Sigmoid colon (tissue), 7 donors: ENCODE data around the gene PGP. TPM values are rescaled to one million over a fixed set of nuclear protein-coding genes. Genes with fewer than 3 reads are reported as not detected.

Experiments
- DNase-seq: peaks from one replicate; pipeline ENCODE4 v3.0.0-alpha.2; 2019
- H3K27ac ChIP-seq, 4 donors: fragments of 200-600 bp; sonication (generic); one replicate each; pipeline ENCODE4 v1.5.1; 2016 to 2019; ENCODE audit warnings: mild to moderate bottlenecking in 1 of 4
- H3K27me3 ChIP-seq, 3 donors: fragments of 200-600 bp; sonication (generic); one replicate each; pipeline ENCODE4 v1.5.1; 2019; ENCODE audit warnings: mild to moderate bottlenecking in 1 of 3
- H3K36me3 ChIP-seq, 4 donors: fragments of 200-600 bp; sonication (generic); one replicate each; pipeline ENCODE4 v1.5.1; 2016 to 2019
- H3K4me1 ChIP-seq, 4 donors: fragments of 200-600 bp; sonication (generic); one replicate each; pipeline ENCODE4 v1.5.1; 2017 to 2019
- H3K4me3 ChIP-seq, 4 donors: fragments of 200-600 bp; sonication (generic); one replicate each; pipeline ENCODE4 v1.5.1; 2017 to 2019; ENCODE audit warnings: mild to moderate bottlenecking in 2 of 4, moderate library complexity in 1 of 4
- H3K9me3 ChIP-seq, 4 donors: fragments of 200-600 bp in 3 of 4; sonication (generic) in 3 of 4; one replicate each; pipeline versions ENCODE4 v1.5.1 to v1.6.1; 2013 to 2019
- CTCF ChIP-seq, 4 experiments: fragments of 450-650 bp in 3 of 4; fragments of 200-600 bp in 1 of 4; IDR thresholded peaks; one replicate each; pipeline ENCODE4 v1.5.1; 2016 to 2019; ENCODE audit warnings: antibody characterized with exemption in 4 of 4, mild to moderate bottlenecking in 3 of 4, moderate library complexity in 2 of 4
- EP300 ChIP-seq, 4 donors: sonication (generic); formaldehyde crosslinking; IDR thresholded peaks; one replicate each; pipeline ENCODE4 v1.6.1; 2017; ENCODE audit warnings: antibody characterized with exemption in 4 of 4
- POLR2A ChIP-seq, 2 donors: fragments of 450-650 bp; IDR thresholded peaks; one replicate each; pipeline ENCODE4 v1.6.1; 2016; ENCODE audit warnings: antibody characterized with exemption in 2 of 2, mild to moderate bottlenecking in 2 of 2, moderate library complexity in 2 of 2
- POLR2AphosphoS5 ChIP-seq, 4 donors: sonication (generic); formaldehyde crosslinking; IDR thresholded peaks; one replicate each; pipeline ENCODE4 v1.6.1; 2017; ENCODE audit warnings: antibody characterized with exemption in 4 of 4
- WGBS, 2 donors: extraction: QIAGEN DNeasy Blood & Tissue Kit; methylation state at CpG; one replicate each; pipeline ENCODE4 v1.1.7; 2013; 5-methylcytosine and 5-hydroxymethylcytosine counted together
- intact Hi-C: fragments of 100-400 bp; cut with DNase I; formaldehyde crosslinking; loops from one replicate; pipeline ENCODE4 v1.15.1; 2023
- polyA plus RNA-seq, 3 donors: library from polyadenylated mRNA; stranded (reverse); fragments of 200-250 nt; gene quantifications; one replicate each; pipeline ENCODE4 v1.2.3, GENCODE V29; 2013
- total RNA-seq, 4 donors: library from RNA; depleted of rRNA; stranded (reverse); fragments of >200 nt; gene quantifications; one replicate each; pipeline ENCODE4 v1.1.0, GENCODE V29; 2016
- donor health status: healthy with polysubstance abuse.
- donor health status: Bipolar disorder and iron deficiency.
- donor health status: healthy.

The PGP gene
- total and polyA plus RNA-seq, 7 donors = 6.0 to 20.2 (median 10.3) TPM

GRCh38 chr16:2184962-2185361 lies 29.7 kb downstream of the PGP start:
- Histone ChIP-seq H3K27me3 (no peaks in the 10 kb centered on the region), H3K4me3 (no peak overlapping the region), H3K4me1 (no peaks in the 10 kb centered on the region), H3K27ac (no peak overlapping the region), H3K9me3 (no peaks in the 10 kb centered on the region), H3K36me3 (no peaks in the 10 kb centered on the region)
- TF ChIP-seq EP300 (IDR thresholded peaks at IDR 0.05) = no peak
- 34 to 87% methylated on average over 20 of the region's 20 CpGs for WGBS, 2 donors
- intact Hi-C loops = no loop called here
- no peak for DNase-seq

- no peak for TF ChIP-seq POLR2A (IDR thresholded peaks at IDR 0.05)
- TF ChIP-seq CTCF (IDR thresholded peaks at IDR 0.05) = no peak
- TF ChIP-seq POLR2AphosphoS5 (IDR thresholded peaks at IDR 0.05) = no peak
- TF ChIP-seq EP300 (IDR thresholded peaks at IDR 0.05) = no peak
- Histone ChIP-seq H3K27me3 (no peaks in the 10 kb centered on the region), H3K36me3 (no peaks in the 10 kb centered on the region), H3K27ac (no peak overlapping the region), H3K4me1 (no peaks in the 10 kb centered on the region), H3K4me3 (no peak overlapping the region), H3K9me3 (no peaks in the 10 kb centered on the region)
- intact Hi-C loops = no loop called here
- WGBS, 2 donors = 67 to 92% methylated on average over 19 of the region's 19 CpGs
- no peak for DNase-seq
Measured at GRCh38 chr16:2184346-2184745, 30.3 kb downstream of the PGP start.

DNA sequence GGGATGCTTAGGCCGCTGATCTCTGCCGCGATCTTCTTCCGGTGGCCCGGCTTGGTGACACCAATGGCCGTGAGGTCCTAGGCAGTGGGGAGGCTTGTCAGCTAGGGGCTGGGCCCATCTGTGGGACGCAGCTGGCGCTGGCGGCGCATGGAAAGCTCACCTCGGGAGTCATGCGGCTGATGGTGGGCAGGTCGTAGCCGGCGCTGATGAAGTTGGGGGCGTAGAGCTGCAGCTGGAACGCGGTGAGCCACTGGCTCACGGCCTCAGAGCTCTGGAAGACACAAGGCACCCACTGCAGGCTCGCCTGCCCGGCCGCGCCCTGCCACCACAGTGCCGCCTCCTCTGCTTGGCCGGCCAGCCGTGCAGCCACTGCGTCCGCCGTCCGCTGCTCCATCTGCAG lies 31.0 kb downstream of the PGP start:
- Histone ChIP-seq H3K36me3 (no peaks in the 10 kb centered on the region), H3K4me1 (no peaks in the 10 kb centered on the region), H3K9me3 (no peaks in the 10 kb centered on the region), H3K27ac (no peak overlapping the region), H3K4me3 (no peak overlapping the region), H3K27me3 (peaks cover 0 to under 1% (median 0%) of the 10 kb centered on the region in 3 donors)
- intact Hi-C loops = no loop called here
- WGBS, 2 donors = 87 to 91% methylated on average over 30 of the region's 30 CpGs
- DNase-seq = no peak
- TF ChIP-seq CTCF (IDR thresholded peaks at IDR 0.05) (no peak), EP300 (IDR thresholded peaks at IDR 0.05) (no peak), POLR2A (IDR thresholded peaks at IDR 0.05) (no peak), POLR2AphosphoS5 (IDR thresholded peaks at IDR 0.05) (no peak)

DNA sequence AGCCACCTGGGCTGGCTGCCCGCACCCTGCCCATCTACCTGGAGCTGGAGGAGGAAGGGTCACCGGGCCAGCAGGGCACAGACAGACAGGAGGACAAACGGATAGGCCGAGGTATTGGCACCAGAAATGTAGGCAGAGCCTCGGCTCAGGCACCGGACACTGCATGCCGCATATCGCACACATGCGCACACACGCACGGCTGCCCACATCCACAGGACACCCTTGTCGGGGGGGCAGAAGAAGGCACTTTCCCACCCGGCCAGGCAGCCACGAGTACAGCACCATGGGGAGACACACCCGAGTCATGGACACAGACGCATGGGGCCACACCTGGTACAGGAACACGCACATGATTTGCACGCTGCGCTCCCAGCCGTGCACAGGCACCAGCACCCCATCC lies 32.7 kb downstream of the PGP start:
- TF ChIP-seq POLR2A (IDR thresholded peaks at IDR 0.05) (no peak), CTCF (IDR thresholded peaks at IDR 0.05) (no peak), EP300 (IDR thresholded peaks at IDR 0.05) (no peak), POLR2AphosphoS5 (IDR thresholded peaks at IDR 0.05) (no peak)
- H3K9me3 ChIP-seq = no peaks in the 10 kb centered on the region
- intact Hi-C loops = no loop called here
- WGBS, 2 donors = 87 to 92% methylated on average over 20 of the region's 20 CpGs
- peaks cover 0 to 8% (median 0%) of the 10 kb centered on the region in 3 donors for H3K27me3 ChIP-seq
- peaks cover 0 to 5% (median 0%) of the 10 kb centered on the region in 4 donors for H3K4me1 ChIP-seq
- peaks cover 0 to 12% (median 4%) of the 10 kb centered on the region in 4 donors for H3K36me3 ChIP-seq
- no peak overlapping the region for H3K4me3 ChIP-seq
- no peak overlapping the region for H3K27ac ChIP-seq
- no peak for DNase-seq

DNA sequence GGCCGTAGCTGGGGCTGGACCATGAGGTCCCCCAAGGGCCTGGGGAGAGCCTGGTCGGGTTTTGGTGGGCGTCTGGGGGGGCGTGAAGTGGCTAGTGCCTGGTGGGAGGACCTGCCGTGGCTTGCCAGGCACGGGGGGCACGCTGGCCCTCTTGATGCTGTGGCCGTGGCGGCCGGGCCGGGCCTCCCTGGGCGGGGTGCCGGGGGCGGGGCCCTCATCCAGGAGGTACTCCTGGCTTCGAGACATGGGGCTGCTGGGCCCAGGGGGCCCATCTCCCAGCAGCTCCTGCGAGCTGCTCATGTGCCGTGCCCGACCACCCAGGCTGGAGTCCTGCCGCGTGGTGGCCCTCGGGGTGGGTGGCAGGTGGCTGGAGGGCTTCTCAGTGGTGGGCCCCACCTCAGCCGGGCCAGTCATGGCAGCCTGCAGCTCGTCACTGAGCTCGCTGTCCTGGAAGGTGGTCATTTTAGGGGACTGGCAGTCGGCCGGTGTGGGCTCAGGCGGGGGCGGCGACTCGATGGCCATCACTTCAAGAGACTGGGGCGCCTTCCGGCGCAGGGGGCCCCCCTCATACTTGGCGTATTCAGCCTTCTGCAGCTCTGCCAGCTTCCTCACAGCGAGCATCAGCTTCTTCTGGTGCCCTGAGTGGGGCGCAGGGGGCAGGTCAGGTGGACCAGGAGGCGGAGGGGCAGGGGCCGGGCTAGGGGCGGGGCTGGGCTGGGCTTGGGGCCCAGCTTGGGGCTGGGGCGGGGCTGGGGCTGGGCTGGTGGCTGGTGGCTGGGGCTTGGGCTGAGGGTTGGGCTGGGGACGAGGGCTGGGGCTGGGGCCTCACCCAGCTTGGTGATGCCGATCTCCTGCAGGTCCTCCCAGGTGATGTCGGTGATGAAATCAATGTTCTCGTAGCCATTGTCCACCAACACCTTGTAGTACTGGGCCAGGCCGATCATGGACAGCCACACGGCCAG lies 33.4 kb downstream of the PGP start:
- Histone ChIP-seq H3K27ac (no peak overlapping the region), H3K9me3 (no peaks in the 10 kb centered on the region), H3K4me1 (peaks cover 0 to 5% (median 0%) of the 10 kb centered on the region in 4 donors), H3K36me3 (peaks cover 4 to 19% (median 10%) of the 10 kb centered on the region in 4 donors), H3K4me3 (no peak overlapping the region), H3K27me3 (peaks cover 0 to 8% (median 0%) of the 10 kb centered on the region in 3 donors)
- 62 to 82% methylated on average over 46 of the region's 46 CpGs for WGBS, 2 donors
- DNase-seq = no peak
- TF ChIP-seq CTCF (IDR thresholded peaks at IDR 0.05) (no peak), POLR2AphosphoS5 (IDR thresholded peaks at IDR 0.05) (no peak), POLR2A (IDR thresholded peaks at IDR 0.05) (no peak)
- intact Hi-C loops = no loop called here
